ENCODE results near the gene AQP4.

GRCh38 chr18:26908906-26909305 is 43.4 kb upstream of the AQP4 start:
- TF ChIP-seq, protein P1, sequence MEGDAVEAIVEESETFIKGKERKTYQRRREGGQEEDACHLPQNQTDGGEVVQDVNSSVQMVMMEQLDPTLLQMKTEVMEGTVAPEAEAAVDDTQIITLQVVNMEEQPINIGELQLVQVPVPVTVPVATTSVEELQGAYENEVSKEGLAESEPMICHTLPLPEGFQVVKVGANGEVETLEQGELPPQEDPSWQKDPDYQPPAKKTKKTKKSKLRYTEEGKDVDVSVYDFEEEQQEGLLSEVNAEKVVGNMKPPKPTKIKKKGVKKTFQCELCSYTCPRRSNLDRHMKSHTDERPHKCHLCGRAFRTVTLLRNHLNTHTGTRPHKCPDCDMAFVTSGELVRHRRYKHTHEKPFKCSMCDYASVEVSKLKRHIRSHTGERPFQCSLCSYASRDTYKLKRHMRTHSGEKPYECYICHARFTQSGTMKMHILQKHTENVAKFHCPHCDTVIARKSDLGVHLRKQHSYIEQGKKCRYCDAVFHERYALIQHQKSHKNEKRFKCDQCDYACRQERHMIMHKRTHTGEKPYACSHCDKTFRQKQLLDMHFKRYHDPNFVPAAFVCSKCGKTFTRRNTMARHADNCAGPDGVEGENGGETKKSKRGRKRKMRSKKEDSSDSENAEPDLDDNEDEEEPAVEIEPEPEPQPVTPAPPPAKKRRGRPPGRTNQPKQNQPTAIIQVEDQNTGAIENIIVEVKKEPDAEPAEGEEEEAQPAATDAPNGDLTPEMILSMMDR (IDR thresholded peaks at IDR 0.05), result no peak
- TF ChIP-seq POLR2AphosphoS5 (IDR thresholded peaks at IDR 0.05) (no peak), POLR2A (IDR thresholded peaks at IDR 0.05; ENCODE audit: low read depth) (no peak), EP300 (IDR thresholded peaks at IDR 0.05) (no peak)

Measured in esophagus muscularis mucosa (tissue), 4 donors.